Upper lobe of left lung (tissue), 4 donors: ENCODE results near the gene SPOCK2.

Experiments used
- EP300 ChIP-seq, 4 donors: sonication (generic); formaldehyde crosslinking; IDR thresholded peaks; one replicate each; pipeline ENCODE4 v1.5.1; 2017; ENCODE audit warnings: antibody characterized with exemption in 4 of 4, control low read depth in 2 of 4
- POLR2A ChIP-seq, 4 donors: fragments of 450-650 bp; IDR thresholded peaks; one replicate each; pipeline ENCODE4 v1.5.1; 2016 to 2017; ENCODE audit warnings: antibody characterized with exemption in 4 of 4, mild to moderate bottlenecking in 2 of 4
- POLR2AphosphoS5 ChIP-seq, 2 donors: sonication (generic); formaldehyde crosslinking; IDR thresholded peaks; one replicate each; pipeline ENCODE4 v1.5.1; 2017; ENCODE audit warnings: antibody characterized with exemption in 2 of 2
- TF ChIP-seq, protein P1 (sequence below), 6 experiments: fragments of 450-650 bp in 4 of 6; fragments of 200-600 bp in 2 of 6; sonication (generic) in 2 of 6; IDR thresholded peaks; one replicate each; pipeline ENCODE4 v1.5.1; 2016 to 2019; ENCODE audit warnings: antibody characterized with exemption in 6 of 6

DNA sequence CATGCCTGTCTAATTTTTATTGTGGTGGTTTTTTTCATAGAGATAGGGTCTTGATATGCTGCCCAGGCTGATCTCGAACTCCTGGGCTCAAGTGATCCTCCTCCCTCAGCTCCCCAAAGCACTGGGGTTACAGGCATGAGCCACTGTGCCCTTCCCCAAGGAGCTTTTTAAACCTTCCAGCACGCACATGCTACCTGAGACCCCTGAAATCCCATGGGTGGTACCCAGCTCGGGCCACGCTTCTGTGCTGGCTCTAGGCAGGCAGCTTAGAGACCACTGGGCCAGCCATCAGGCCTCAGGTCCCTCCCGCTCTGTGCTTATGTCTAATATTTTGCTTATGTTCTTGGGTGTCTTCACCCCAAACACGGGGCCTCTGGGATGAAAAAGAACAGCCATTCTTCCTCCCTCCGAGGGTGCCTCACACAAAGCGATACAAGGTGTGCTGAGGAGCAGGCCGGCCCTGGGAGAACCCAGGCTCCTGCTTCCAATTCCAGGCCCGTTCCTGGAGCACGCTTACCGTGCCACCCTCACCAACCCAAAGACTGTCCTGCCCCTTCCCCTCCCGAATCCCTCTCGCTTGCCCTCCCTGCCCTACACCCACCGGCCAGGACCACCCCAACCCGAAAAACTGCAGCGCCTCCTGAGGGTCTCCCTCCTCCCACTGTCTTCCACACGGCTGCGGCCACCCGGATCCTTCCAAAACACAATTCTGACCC, 10.9 kb downstream of the SPOCK2 start:
- TF ChIP-seq POLR2A (IDR thresholded peaks at IDR 0.05) (no peak), POLR2AphosphoS5 (IDR thresholded peaks at IDR 0.05) (no peak), EP300 (IDR thresholded peaks at IDR 0.05) (no peak)
- TF ChIP-seq, protein P1, sequence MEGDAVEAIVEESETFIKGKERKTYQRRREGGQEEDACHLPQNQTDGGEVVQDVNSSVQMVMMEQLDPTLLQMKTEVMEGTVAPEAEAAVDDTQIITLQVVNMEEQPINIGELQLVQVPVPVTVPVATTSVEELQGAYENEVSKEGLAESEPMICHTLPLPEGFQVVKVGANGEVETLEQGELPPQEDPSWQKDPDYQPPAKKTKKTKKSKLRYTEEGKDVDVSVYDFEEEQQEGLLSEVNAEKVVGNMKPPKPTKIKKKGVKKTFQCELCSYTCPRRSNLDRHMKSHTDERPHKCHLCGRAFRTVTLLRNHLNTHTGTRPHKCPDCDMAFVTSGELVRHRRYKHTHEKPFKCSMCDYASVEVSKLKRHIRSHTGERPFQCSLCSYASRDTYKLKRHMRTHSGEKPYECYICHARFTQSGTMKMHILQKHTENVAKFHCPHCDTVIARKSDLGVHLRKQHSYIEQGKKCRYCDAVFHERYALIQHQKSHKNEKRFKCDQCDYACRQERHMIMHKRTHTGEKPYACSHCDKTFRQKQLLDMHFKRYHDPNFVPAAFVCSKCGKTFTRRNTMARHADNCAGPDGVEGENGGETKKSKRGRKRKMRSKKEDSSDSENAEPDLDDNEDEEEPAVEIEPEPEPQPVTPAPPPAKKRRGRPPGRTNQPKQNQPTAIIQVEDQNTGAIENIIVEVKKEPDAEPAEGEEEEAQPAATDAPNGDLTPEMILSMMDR (IDR thresholded peaks at IDR 0.05), result no peak
